Activated effector memory CD4-positive, alpha-beta T cell treated with anti-CD3 and anti-CD28 coated beads, Interleukin-2, amount 50 U/mL, for 16 hours (primary cell): ENCODE measurements around the gene SLC9C1.
A peak's percentile ranks its signal among the peaks of the same experiment; 100 is the strongest.

Source experiments
- DNase-seq: peaks from one replicate; pipeline ENCODE4 v3.0.0-alpha.2; 2020

SLC9C1 gene

GRCh38 chr3:112129925-112130637 is 163.9 kb downstream of the SLC9C1 start:
- no peak for DNase-seq

GRCh38 chr3:112128843-112129727 is 164.9 kb downstream of the SLC9C1 start:
- DNase-seq: peak; percentile 79

- no peak for DNase-seq
Measured at GRCh38 chr3:112127522-112128494, 166.2 kb downstream of the SLC9C1 start.

DNA sequence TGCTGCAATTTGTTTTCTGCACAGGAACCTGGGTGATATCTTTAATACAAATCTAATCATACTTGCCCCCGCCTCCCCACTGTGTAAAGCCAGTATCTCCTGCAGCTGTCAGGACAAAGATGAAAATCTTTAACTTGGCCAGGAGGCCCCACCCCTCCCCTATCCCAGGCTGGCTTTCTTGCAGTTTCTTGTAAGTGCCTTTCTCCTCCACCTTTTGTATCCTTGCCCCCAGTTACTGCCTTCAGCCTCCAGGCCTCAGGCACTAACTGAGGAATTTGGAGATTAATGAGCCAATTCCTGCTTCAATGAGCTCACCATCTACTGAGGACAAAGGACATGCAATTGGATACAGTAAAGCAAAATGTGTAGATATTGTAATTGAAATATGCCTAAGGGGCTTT is 167.5 kb downstream of the SLC9C1 start:
- no peak for DNase-seq

GRCh38 chr3:112124907-112125607 is 169.0 kb downstream of the SLC9C1 start:
- no peak for DNase-seq

- DNase-seq: no peak
Measured at GRCh38 chr3:112123548-112123947, 170.5 kb downstream of the SLC9C1 start.

DNA sequence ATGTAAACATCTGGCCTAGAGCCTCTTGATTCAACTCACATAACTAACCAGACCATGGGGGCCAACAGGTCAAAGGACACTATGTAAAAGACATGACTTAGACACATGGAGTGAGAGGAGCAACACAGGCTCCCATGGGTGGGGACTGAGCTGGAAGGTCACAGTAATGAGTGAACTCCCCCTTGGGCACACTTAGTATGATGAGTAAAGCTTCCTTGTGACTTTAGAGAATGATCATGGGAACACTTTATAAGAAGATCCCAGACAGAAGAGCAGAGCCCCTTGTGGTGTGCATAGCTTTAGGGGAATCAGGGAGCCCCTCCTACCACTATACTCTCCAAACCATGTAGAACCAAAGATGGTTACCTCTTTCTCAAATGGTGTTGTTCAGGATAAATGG is 171.1 kb downstream of the SLC9C1 start:
- no peak for DNase-seq

DNA sequence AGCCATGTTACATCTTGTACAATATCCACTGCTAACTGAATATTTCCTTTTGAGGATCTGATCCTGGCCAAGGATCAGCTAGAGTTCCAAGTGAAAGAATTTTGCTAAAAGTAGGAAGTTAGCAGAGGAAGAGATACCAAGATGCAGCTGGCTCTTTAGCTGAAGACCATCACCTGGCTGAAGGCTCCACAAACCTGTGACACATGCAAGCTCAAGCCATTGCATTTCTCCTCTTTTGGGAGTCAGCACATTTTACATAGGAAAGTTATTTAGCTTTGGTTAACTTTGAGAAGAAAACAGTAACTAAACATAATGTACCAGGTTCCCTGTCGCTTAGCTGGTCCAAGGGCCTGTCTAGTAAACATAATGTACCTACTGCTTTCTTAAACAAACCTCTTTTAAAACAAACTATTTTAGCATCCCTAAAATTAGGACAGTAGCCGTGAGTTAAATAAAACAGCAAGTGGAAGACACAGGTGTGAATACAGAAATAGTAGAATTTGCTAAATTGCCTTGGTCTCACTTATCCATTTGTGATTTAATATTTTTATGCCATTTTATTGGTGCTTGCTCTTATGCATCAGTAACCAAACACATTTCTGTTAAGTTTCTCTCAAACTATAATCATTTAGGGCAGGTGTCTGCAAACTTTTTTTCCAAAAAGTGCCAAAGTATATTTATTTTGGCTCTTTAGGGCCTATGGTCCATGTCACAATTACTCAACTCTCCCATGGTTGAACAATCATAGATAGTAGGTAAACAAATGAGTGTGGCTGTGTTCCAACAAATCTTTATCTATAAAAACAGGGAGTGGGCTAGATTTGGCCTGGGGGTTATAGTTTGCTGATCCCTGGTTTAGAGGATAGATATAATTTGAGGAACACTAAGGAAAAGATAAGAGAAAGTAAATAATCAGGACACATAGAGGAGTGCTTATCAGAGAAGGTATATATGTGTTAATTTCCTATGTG is 172.2 kb downstream of the SLC9C1 start:
- DNase-seq: no peak

DNA sequence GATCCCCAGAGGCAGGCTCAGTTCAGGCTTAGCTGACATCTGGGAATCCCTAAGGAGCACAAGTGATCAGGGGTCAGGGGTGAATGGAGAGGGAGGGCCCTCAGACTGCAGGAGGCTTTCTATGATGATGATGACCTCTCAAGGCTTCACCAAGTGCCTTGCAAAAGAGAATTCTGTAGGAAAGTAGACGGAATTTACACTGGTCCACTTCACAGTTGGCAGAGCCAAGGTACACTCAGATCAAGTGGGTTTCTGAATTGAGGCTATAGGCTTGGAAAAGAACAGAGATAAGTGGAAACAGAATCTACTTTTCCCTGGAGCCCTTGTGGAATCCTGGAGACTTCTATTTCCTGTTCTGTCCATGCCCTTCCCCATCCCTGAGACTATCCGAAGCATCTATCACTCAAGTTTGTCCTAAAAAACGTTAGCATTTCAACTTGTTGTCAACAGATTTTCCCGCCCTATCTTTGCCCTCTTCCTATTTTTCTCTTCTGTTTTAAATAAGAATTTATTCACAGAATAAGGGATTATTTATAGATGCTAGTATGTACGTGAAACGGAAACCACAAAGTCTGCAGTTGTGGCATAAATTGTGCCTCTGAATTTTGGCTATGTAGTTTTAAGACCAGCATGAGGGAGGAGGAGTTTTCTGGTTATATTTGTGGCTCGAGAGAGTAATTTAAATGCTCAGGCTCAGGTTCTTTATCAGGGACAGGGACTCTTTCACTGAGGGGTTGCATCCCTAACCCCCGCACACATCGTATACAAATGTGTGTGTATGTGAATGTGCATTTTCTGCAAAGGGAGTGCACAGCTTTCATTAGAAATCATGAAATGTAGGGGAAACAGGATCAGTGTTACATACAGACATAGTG is 173.8 kb downstream of the SLC9C1 start:
- DNase-seq: no peak

DNA sequence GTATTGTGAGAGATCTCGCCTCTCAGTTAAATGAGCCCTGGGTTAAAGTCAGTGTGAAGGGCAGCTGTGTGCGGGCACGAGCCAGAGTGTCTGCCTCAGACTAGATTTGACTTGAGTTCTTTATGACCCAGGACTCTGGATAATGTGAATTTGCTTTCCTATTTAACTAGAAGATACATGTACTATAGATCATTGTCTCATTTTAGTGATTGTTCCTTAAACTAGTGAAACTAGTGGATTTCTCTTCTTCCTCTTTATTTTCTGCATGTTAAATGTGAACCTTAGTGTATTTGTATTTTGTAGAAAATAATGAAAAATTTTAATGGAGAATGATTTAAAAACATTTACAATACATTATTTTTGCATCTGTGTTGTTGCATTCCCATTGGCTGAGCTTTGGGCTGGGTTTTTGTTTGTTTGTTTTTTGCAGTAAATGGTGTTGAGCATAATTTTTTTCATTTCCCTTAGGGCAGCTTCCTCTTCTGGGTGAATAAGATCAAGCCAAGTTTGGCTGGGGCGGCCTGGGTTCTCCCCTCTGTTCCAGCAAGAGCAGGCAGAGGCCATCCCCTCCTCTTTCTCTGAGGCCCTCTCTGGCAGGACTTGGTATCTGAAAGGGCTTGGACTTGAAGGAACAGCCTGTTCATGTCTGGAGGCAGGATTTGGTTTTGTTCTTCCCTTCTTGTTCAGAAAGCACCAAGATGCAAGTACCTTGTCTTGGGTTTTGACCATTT is 176.0 kb downstream of the SLC9C1 start:
- DNase-seq: no peak

GRCh38 chr3:112117415-112117814 is 176.6 kb downstream of the SLC9C1 start:
- DNase-seq: no peak

GRCh38 chr3:112116748-112117186 is 177.2 kb downstream of the SLC9C1 start:
- DNase-seq: no peak

- DNase-seq: no peak
Measured at GRCh38 chr3:112115806-112116383, 178.1 kb downstream of the SLC9C1 start.

DNA sequence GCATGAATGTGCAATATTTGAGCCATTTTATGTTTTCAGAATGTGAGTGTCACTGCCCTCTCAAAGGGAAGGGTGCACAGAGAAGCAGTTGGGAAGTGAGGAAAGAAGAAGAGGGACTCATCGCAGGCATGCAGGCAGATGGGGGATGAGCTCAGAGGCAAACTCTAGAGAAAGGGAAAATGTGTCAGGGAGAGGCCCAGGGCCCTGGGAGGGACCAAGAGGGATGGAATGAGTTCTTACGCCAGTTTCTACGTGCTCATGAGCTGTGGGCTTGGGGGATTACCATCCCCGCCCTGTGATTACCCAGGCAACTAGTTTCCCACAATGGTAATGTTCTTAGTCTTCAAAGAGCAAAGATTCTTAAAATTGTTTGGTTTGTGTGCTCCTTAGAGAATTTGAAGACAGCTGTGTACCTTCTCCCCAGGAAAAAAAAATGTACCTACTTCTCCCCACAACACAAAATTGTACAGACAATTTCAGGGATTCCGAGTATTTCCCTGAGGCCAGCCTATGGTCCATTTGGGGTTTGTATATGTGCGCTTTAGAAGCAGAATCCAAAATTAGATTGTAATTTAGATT is 178.8 kb downstream of the SLC9C1 start:
- DNase-seq: no peak

DNA sequence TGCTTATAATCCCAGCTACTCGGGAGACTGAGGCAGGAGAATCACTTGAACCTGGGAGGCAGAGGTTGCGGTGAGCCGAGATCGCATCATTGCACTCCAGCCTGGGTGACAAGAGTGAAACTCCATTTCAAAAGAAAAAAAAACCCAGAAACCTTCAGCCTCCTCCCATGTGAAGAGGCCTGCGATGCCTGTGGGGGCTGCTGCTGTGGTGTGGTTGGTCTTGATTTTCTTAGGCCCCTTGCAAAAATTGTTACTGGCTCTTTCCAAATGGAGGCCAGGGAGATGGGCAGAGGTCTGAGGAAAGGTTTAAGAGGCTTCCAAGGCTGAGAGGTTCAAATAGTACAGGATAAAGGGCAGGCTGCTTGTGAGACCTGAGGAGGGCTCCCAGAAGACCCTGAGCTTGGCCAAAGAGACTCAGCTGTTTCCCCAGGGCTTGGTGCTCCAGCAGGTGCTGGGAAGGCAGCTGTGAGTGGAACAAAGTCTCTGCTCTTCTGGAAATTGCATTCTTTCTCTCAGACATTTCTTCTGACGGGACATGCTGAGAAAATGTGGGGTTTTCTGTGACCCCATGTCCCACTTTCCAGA is 179.3 kb downstream of the SLC9C1 start:
- DNase-seq: no peak

- DNase-seq: peak; percentile 80
Measured at GRCh38 chr3:112111785-112112402, 182.1 kb downstream of the SLC9C1 start.

DNA sequence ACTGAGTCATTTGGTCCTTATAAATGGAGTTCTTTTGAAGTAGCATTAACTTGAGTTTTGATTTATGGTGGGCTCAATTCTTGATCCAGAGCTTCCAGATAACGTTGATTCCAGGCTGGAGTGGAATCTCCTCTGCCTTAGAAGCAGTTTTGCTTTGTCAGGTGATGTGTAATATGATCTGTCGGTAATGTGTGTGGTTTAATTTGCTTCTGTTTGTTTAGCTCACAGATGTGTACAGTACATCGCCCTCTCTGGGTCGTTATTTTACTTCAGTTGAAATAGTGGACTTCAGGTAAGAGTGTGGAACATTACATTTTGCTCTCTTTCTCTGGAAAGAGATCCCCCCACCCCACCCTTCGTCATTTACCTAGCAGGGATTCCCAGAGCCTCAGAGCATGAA is 184.7 kb downstream of the SLC9C1 start:
- no peak for DNase-seq

DNA sequence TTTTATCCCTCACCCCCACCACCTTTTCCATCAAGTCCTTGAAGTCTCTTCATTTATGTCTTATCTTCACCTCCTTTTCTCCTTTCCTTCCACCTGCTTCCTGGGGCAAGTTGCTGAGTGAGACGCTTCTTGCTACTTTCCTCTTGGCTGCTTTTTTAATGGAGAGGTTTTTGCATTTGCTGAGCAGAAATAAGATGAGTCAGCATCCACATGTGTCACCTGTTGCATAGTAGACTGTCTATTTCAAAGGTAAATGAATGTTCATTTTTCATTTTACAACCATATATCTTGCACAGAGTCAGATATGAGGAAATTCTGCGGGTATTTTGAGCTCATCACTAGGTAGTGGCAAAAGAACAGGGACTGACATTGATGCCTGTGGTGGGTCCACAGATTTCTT is 189.2 kb downstream of the SLC9C1 start:
- DNase-seq: no peak
